Activated T-cell treated with anti-CD3 and anti-CD28 coated beads, Interleukin-2, amount 50 U/mL, for 4 hours (primary cell): Measurements from ENCODE around the gene SCN3B. TPM values are rescaled to one million over a fixed set of nuclear protein-coding genes. Genes with fewer than 3 reads are reported as not detected.
A peak's percentile ranks its signal among the peaks of the same experiment; 100 is the strongest.

ENCODE experiments used
- ATAC-seq, 2 donors: fragments of 200-7000 bp; cut with Tn5 transposase; one replicate each; pipeline ENCODE4 v1.10.0; 2021
- DNase-seq: peaks from one replicate; pipeline ENCODE4 v3.0.0-alpha.2; 2020
- H3K27me3 Mint-ChIP-seq: one replicate; pipeline ENCODE4 v1.8.0; 2021; ENCODE audit warnings: low read depth, mixed read lengths
- H3K36me3 Mint-ChIP-seq: one replicate; pipeline ENCODE4 v1.8.0; 2022; ENCODE audit warnings: mixed read lengths; ENCODE audit not compliant: insufficient read depth
- H3K4me1 Mint-ChIP-seq: one replicate; pipeline ENCODE4 v1.8.0; 2021; ENCODE audit warnings: low read depth, mixed read lengths
- H3K4me3 Mint-ChIP-seq: one replicate; pipeline ENCODE4 v1.8.0; 2021; ENCODE audit warnings: mild to moderate bottlenecking, moderate library complexity, mixed read lengths
- H3K9me3 Mint-ChIP-seq: one replicate; pipeline ENCODE4 v1.8.0; 2021; ENCODE audit warnings: mixed read lengths
- total RNA-seq, 3 donors: library from RNA; stranded (reverse); gene quantifications; one replicate each; pipeline ENCODE4 v1.2.1, GENCODE V29; 2021

SCN3B gene
- total RNA-seq, 3 donors from 2014 or later = not detected

DNA sequence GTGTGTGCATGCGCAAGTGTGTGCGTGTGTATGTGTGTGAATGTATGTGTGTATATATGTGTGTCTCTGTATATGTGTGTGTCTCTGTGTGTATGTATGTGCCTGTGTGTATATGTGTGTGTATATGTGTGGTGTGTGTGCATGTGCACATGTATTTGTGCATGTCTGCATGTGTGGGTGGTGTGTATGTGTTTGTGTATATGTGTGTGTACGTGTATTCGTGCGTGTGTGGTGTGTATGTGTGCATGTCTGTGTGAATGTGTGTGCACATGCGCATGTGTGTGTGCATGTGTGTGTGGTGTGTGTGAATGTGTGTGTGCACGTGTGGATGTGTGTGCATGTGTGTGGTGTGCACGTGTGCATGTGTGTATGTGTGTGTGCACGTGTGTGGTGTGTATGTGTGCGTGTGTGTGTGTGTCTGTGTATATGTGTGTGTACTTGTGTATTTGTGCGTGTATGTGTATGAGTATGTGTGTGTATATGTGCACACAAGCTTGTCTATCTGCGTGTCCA, 71.4 kb downstream of the SCN3B start:
- no peaks in the 10 kb centered on the region for H3K36me3 Mint-ChIP-seq

DNA sequence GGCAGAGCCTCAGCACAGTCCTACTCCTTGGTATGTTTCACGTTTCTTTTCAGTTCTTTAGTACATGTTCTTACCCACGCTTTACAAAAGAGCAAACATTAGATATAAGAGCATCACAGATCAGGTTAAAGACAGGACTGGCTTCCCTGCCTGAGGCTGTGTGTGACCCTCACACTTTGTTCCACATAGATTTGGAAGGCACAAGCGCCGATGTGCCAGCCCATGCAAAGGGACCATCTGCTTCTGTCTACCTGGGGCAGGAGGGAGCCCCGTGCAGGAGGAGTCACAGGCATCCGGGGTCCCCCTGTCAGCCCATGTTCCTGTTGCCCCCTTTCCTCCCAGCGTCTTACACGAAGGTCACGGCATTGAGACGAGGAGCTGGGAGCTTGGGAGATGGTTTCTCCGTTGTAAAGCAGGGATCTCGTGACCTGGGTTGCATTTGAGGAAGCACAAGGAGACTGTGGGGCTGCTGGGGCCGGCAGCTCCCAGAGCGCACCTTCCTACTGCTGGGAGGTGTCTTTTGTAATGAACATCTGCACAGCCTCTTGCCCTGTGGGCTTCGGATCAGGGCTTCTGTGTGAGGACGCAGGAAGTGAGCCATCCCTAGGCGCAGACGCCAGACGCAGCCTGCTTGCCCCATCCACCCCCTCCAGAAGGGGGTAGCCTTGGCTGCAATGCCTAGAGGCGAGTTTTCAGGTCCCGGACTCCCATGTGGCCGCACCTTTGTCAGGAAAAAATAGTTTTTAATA, 72.6 kb downstream of the SCN3B start:
- no peaks in the 10 kb centered on the region for H3K36me3 Mint-ChIP-seq

More for the DNA sequence above, 71.4 kb downstream of the SCN3B start:
- no peak for ATAC-seq
- Mint-ChIP-seq H3K9me3 (no peaks in the 10 kb centered on the region), H3K27me3 (peaks cover 2% of the 10 kb centered on the region), H3K4me3 (no peak overlapping the region), H3K4me1 (peaks cover 9% of the 10 kb centered on the region)
- no peak for DNase-seq

DNA sequence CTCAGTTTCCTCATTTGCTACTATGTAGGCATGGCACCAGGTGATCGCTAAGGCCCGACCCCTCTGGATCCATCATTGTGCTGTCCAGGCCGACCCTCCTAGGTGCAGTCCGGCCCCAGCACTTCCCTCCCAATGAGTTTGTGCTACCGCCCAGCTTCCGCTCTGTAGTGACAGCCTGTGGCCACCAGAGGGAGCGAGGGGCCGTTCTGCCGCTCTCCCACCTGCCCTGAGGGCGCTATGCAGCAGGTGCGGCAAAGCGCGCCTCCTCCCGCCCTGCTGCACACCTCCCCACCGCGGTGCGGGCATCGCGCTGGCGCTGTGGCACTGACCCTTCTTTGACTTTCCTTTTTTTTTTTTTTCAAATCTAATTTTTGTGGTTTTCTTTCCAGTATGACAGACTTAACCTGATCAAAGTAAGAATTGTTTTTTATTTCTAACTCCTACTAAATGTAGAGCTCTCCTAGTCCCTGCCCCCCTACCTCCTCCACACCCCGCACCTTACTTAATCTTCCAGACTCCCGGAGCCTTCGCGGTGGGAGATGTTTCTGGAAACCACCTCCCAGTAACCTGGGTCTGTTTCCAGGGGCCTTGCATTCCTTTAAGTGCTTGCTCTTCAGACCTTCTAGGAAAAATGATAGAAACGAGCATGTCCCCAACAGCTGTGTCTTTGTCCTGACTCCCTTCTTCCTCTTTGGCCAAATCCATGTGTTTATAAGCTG, 73.7 kb downstream of the SCN3B start:
- H3K4me3 Mint-ChIP-seq = no peak overlapping the region
- H3K36me3 Mint-ChIP-seq = no peaks in the 10 kb centered on the region
- ATAC-seq (peak; percentile 83 to 86), DNase-seq (peak; percentile 63)
- H3K9me3 Mint-ChIP-seq = no peaks in the 10 kb centered on the region
- peaks cover 2% of the 10 kb centered on the region for H3K27me3 Mint-ChIP-seq
- H3K4me1 Mint-ChIP-seq = peaks cover 20% of the 10 kb centered on the region

More for the DNA sequence above, 72.6 kb downstream of the SCN3B start:
- H3K9me3 Mint-ChIP-seq = no peaks in the 10 kb centered on the region
- no peak overlapping the region for H3K4me3 Mint-ChIP-seq
- peaks cover 14% of the 10 kb centered on the region for H3K4me1 Mint-ChIP-seq
- DNase-seq (no peak), ATAC-seq (no peak)
- peaks cover 2% of the 10 kb centered on the region for H3K27me3 Mint-ChIP-seq

DNA sequence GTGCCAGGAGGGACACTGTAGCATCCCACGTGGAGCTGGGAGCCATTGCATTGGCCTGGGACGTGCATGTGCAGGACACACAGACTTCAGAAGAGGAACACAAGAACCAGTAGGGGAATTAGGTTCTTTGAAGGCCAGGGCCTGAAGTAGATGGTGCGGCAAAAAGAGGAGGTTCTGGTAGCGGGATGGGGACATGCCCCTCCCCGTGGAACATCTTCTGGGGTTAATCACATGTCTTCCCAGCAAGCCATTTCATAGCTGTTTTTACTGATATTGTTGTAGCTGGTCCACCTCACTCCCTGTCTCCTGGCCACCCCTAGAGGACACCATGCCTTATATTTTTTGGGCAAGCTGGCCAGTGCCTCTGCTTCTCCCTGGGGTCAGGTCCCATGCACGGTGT, 74.3 kb downstream of the SCN3B start:
- ATAC-seq (no peak), DNase-seq (no peak)
- H3K36me3 Mint-ChIP-seq = no peaks in the 10 kb centered on the region
- peaks cover 2% of the 10 kb centered on the region for H3K27me3 Mint-ChIP-seq
- H3K9me3 Mint-ChIP-seq = no peaks in the 10 kb centered on the region
- H3K4me3 Mint-ChIP-seq = no peak overlapping the region
- peaks cover 20% of the 10 kb centered on the region for H3K4me1 Mint-ChIP-seq

DNA sequence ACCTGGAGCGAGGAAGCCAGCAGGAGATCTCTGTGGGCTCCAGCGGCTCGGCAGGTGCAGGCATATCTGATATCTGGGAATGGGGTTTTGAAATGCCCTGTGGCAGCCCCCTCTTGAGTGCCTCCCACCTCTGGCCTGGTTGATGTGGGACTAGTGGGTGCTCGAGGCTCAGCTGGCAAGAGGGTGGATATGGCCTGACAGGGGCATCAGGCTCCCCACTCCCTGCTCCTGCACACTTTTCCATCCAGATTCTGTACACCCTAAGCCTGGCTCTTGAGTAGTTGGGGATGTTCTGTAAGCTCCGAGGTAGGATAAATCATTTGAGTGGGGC, 75.0 kb downstream of the SCN3B start:
- no peak for DNase-seq
- Mint-ChIP-seq H3K9me3 (no peaks in the 10 kb centered on the region), H3K4me3 (no peak overlapping the region), H3K27me3 (peaks cover 2% of the 10 kb centered on the region), H3K36me3 (no peaks in the 10 kb centered on the region), H3K4me1 (peaks cover 20% of the 10 kb centered on the region)
- ATAC-seq = no peak

Other genes with a start within 250 kb of the SCN3B start
- gene GRAMD1B, start 224.4 kb downstream of the SCN3B start, total RNA-seq = 10 to 100 TPM; 20.2 to 24.4 (median 23.7) TPM
- 10 to 100 TPM; 19.9 to 20.6 (median 20.3) TPM for gene ZNF202, start 87.0 kb upstream of the SCN3B start, total RNA-seq
- gene OR6X1, start 99.9 kb upstream of the SCN3B start, total RNA-seq = not detected
- gene OR6M1, start 151.7 kb upstream of the SCN3B start, total RNA-seq = not detected
- not detected for gene TMEM225, start 231.0 kb upstream of the SCN3B start, total RNA-seq
- gene OR8D4, start 247.5 kb upstream of the SCN3B start, total RNA-seq = not detected